ENCODE data around the gene NMNAT2.

- TF ChIP-seq, protein P1, sequence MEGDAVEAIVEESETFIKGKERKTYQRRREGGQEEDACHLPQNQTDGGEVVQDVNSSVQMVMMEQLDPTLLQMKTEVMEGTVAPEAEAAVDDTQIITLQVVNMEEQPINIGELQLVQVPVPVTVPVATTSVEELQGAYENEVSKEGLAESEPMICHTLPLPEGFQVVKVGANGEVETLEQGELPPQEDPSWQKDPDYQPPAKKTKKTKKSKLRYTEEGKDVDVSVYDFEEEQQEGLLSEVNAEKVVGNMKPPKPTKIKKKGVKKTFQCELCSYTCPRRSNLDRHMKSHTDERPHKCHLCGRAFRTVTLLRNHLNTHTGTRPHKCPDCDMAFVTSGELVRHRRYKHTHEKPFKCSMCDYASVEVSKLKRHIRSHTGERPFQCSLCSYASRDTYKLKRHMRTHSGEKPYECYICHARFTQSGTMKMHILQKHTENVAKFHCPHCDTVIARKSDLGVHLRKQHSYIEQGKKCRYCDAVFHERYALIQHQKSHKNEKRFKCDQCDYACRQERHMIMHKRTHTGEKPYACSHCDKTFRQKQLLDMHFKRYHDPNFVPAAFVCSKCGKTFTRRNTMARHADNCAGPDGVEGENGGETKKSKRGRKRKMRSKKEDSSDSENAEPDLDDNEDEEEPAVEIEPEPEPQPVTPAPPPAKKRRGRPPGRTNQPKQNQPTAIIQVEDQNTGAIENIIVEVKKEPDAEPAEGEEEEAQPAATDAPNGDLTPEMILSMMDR (IDR thresholded peaks at IDR 0.05) = no peak
- no peak for TF ChIP-seq POLR2A (IDR thresholded peaks at IDR 0.05)
Observed at GRCh38 chr1:183339556-183340167, 78.5 kb downstream of the NMNAT2 start.

Data from adrenal gland (tissue), 5 donors.